Fibroblast of lung (primary cell): ENCODE data around the gene PELI3. TPM values are rescaled to one million over a fixed set of nuclear protein-coding genes. Genes with fewer than 3 reads are reported as not detected.
"Not testable (repeated sequence)": the region's sequence is repeated elsewhere in the genome, so short reads cannot be mapped to it uniquely, and the experiment has no call there.

Experiments
- DNase-seq, 2 donors: peaks; one replicate each; pipeline versions ENCODE4 v3.0.0 to v3.0.0-alpha.2; 2010; ENCODE audit warnings: low read depth in 2 of 2
- H2AFZ ChIP-seq: 2 replicates; pipeline ENCODE4 v1.5.1; 2012; ENCODE audit warnings: low read length, control low read depth, inconsistent platforms
- H3K27ac ChIP-seq: 2 replicates; pipeline ENCODE4 v1.5.1; 2011; ENCODE audit warnings: low read length, control low read depth; ENCODE audit not compliant: insufficient read depth
- H3K27me3 ChIP-seq: 2 replicates; pipeline ENCODE4 v1.5.1; 2011; ENCODE audit warnings: mild to moderate bottlenecking, low read length; ENCODE audit not compliant: control insufficient read depth, insufficient read depth
- H3K36me3 ChIP-seq: 2 replicates; pipeline ENCODE4 v1.5.1; 2011; ENCODE audit warnings: low read length; ENCODE audit not compliant: control insufficient read depth, insufficient read depth
- H3K4me1 ChIP-seq: 2 replicates; pipeline ENCODE4 v1.5.1; 2011; ENCODE audit warnings: low read length; ENCODE audit not compliant: control insufficient read depth, insufficient read depth; ENCODE audit errors: extremely low read depth
- H3K4me2 ChIP-seq: 2 replicates; pipeline ENCODE4 v1.5.1; 2011; ENCODE audit warnings: low read length, control low read depth; ENCODE audit not compliant: insufficient read depth; ENCODE audit errors: extremely low read depth
- H3K4me3 ChIP-seq, 4 experiments: fragments of 200-600 bp in 1 of 4; sonication (generic) in 1 of 4; replicated peaks in 1 of 4; 2 replicates each; pipeline ENCODE4 v1.5.1; 2011 to 2016; ENCODE audit warnings: low read length in 4 of 4, low read depth in 3 of 4, mild to moderate bottlenecking in 3 of 4, control low read depth in 2 of 4, inconsistent platforms in 1 of 4, mixed read lengths in 1 of 4; ENCODE audit not compliant: insufficient read depth in 1 of 4; ENCODE audit errors: control extremely low read depth in 1 of 4
- H3K79me2 ChIP-seq: 2 replicates; pipeline ENCODE4 v1.5.1; 2012; ENCODE audit warnings: mild to moderate bottlenecking, low read length, inconsistent platforms; ENCODE audit not compliant: control insufficient read depth, insufficient read depth
- H3K9ac ChIP-seq: 2 replicates; pipeline ENCODE4 v1.5.1; 2011; ENCODE audit warnings: mild to moderate bottlenecking, low read length, control low read depth; ENCODE audit not compliant: insufficient read depth
- H3K9me3 ChIP-seq: 2 replicates; pipeline ENCODE4 v1.5.1; 2012; ENCODE audit warnings: low read depth, low read length; ENCODE audit not compliant: control insufficient read depth, insufficient read depth
- H4K20me1 ChIP-seq: 2 replicates; pipeline ENCODE4 v1.5.1; 2011; ENCODE audit warnings: low read length; ENCODE audit not compliant: control insufficient read depth, insufficient read depth; ENCODE audit errors: extremely low read depth
- EZH2 ChIP-seq: IDR thresholded peaks from 2 replicates; pipeline ENCODE4 v1.5.1; 2012; ENCODE audit warnings: low read length, control low read depth, mild to moderate bottlenecking; ENCODE audit errors: missing control alignments
- polyA plus RNA-seq, 2 donors: library from polyadenylated mRNA; depleted of rRNA in 1 of 2; stranded (reverse) in 1 of 2; unstranded in 1 of 2; fragments of >200 nt; gene quantifications; 2 replicates each; pipeline ENCODE4 v1.2.1, GENCODE V29; 2011 to 2012; ENCODE audit warnings: missing spikeins in 1 of 2
- total RNA-seq: library from RNA; depleted of rRNA; stranded (reverse); fragments of >200 nt; gene quantifications from 2 replicates; pipeline ENCODE4 v1.2.1, GENCODE V29; 2014
- TF ChIP-seq, protein P1 (sequence below), 2 donors: IDR thresholded peaks in 1 of 2; conservative IDR thresholded peaks in 1 of 2; 1 replicate in 1 of 2; 2 replicates in 1 of 2; pipeline ENCODE4 v1.5.1; 2011 to 2012; ENCODE audit warnings: low read length in 2 of 2, control low read depth in 1 of 2, inconsistent platforms in 1 of 2, low read depth in 1 of 2, mild to moderate bottlenecking in 1 of 2

Gene PELI3
- total and polyA plus RNA-seq, 2 donors (not counting 1 experiment from before 2014, with no cell fraction given), result 5.0 to 20.3 TPM

DNA sequence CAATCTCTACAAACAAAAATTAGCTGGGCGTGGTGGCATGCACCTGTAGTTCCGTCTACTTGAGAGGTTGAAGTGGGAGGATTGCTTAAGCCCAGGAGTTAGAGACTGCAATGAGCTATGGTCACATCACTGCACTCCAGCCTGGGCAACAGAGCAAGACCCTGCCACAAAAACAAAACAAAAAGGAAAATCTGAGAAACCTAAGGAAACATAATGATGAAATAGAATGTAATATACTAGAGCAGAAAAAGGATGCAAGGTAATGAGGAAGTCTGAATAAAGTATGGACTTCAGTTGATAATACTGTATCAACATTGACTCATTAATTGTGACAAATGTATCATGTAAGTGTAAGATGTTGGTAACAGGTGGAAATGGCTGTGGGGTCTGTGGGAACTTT is 37.8 kb upstream of the PELI3 start:
- Histone ChIP-seq H3K9ac (no peak overlapping the region), H3K27me3 (no peaks in the 10 kb centered on the region), H3K4me3 (no peak overlapping the region), H3K27ac (no peak overlapping the region), H3K79me2 (no peaks in the 10 kb centered on the region), H3K4me1 (no peaks in the 10 kb centered on the region), H2AFZ (no peak overlapping the region), H4K20me1 (no peaks in the 10 kb centered on the region), H3K36me3 (no peaks in the 10 kb centered on the region), H3K4me2 (no peak overlapping the region), H3K9me3 (no peaks in the 10 kb centered on the region)
- no peak for DNase-seq
- TF ChIP-seq, protein P1, sequence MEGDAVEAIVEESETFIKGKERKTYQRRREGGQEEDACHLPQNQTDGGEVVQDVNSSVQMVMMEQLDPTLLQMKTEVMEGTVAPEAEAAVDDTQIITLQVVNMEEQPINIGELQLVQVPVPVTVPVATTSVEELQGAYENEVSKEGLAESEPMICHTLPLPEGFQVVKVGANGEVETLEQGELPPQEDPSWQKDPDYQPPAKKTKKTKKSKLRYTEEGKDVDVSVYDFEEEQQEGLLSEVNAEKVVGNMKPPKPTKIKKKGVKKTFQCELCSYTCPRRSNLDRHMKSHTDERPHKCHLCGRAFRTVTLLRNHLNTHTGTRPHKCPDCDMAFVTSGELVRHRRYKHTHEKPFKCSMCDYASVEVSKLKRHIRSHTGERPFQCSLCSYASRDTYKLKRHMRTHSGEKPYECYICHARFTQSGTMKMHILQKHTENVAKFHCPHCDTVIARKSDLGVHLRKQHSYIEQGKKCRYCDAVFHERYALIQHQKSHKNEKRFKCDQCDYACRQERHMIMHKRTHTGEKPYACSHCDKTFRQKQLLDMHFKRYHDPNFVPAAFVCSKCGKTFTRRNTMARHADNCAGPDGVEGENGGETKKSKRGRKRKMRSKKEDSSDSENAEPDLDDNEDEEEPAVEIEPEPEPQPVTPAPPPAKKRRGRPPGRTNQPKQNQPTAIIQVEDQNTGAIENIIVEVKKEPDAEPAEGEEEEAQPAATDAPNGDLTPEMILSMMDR (conservative IDR thresholded peaks at IDR 0.05 in 1 of 2, IDR thresholded peaks at IDR 0.05 in 1 of 2; ENCODE audit: low read depth in 1 of 2, low read length in 2 of 2), result no peak

DNA sequence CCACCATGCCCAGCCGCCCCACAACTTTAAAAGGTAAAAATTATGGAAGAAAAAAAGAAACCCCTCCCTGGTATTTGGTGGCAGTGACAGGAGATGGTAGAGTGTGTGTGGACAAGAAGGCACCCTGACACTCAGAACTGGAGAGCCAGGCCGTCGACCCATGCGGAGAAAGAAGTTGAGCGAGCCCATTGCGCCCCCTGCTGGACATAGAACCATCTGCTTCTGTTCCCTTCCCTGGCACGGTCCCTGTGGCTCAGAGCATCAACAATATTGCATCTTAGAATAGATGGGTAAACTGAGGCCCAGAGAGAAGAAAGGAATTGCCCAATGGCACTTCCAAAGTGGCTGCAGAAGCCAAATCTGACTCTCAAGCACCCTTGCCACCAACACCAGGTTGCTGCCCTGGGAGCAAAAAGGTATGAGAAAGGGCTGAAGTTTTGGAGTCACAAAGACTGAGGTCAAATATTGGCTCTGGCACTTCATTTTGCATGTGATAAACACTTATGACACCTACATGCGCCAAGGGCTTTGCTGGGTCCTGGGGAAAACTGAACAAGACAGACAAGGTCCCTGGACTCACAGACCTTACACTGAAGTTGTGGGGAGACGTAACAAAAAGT is 36.6 kb upstream of the PELI3 start:
- no peak for TF ChIP-seq EZH2
- TF ChIP-seq, protein P1 (conservative IDR thresholded peaks at IDR 0.05 in 1 of 2, IDR thresholded peaks at IDR 0.05 in 1 of 2; ENCODE audit: low read depth in 1 of 2, low read length in 2 of 2), result peak; percentile 77 to 88
- no peak overlapping the region for H3K4me3 ChIP-seq
- H3K9me3 ChIP-seq, result no peaks in the 10 kb centered on the region
- H4K20me1 ChIP-seq, result no peaks in the 10 kb centered on the region
- H3K27me3 ChIP-seq, result no peaks in the 10 kb centered on the region
- no peak overlapping the region for H3K9ac ChIP-seq
- no peak overlapping the region for H3K27ac ChIP-seq
- H3K79me2 ChIP-seq, result no peaks in the 10 kb centered on the region
- H3K36me3 ChIP-seq, result peaks cover under 1% of the 10 kb centered on the region
- no peaks in the 10 kb centered on the region for H3K4me1 ChIP-seq
- H2AFZ ChIP-seq, result no peak overlapping the region
- no peak overlapping the region for H3K4me2 ChIP-seq
- peak; percentile 49 to 77 for DNase-seq

DNA sequence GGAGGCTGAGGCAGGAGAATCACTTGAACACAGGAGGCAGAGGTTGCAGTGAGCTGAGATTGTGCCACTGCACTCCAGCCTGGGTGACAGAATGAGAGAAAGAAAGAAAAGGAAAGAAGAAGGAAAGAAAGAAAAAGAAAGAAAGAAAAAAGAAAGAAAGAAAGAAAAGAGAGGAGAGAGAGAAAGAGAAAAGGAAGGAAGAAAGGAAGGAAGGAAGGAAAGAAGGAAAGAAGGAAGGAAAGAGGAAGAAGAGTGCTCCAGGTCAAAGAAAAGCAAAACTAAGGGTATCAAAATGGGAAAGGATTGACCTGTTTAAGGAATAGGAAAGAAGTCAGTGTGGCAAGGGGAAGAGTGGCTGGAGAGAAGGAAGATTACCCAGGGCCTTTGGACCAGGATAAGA is 35.4 kb upstream of the PELI3 start:
- not testable (repeated sequence) for H4K20me1 ChIP-seq, H3K4me2 ChIP-seq, H3K27ac ChIP-seq, H2AFZ ChIP-seq, H3K4me1 ChIP-seq, DNase-seq, H3K36me3 ChIP-seq, H3K79me2 ChIP-seq, H3K4me3 ChIP-seq, H3K9me3 ChIP-seq, H3K27me3 ChIP-seq, H3K9ac ChIP-seq

DNA sequence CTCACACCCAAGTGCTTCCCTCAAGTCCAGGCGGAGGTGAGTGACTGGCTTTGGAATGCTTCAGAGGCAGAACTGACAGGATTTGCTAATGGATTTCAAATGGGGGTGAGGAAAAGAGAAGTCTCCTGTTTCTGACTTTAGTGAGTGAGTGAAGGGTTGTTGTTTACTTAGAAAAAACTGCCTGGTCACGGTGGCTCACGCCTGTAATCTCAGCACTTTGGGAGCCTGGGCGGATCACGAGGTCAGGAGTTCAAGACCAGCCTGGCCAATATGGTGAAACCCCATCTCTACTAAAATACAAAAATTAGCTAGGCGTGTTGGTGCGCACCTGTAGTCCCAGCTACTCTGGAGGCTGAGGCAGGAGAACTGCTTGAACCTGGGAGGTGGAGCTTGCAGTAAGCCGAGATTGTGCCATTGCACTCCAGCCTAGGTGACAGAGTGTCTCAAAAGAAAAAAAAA is 34.8 kb upstream of the PELI3 start:
- not testable (repeated sequence) for H3K4me2 ChIP-seq, DNase-seq, H3K27ac ChIP-seq, H3K4me3 ChIP-seq, H2AFZ ChIP-seq, H3K9ac ChIP-seq, H3K27me3 ChIP-seq, H3K9me3 ChIP-seq, H3K79me2 ChIP-seq, H4K20me1 ChIP-seq, H3K4me1 ChIP-seq
- peaks cover 13% of the 10 kb centered on the region for H3K36me3 ChIP-seq
